Measurements from ENCODE around the gene EFR3B.

EFR3B gene

DNA sequence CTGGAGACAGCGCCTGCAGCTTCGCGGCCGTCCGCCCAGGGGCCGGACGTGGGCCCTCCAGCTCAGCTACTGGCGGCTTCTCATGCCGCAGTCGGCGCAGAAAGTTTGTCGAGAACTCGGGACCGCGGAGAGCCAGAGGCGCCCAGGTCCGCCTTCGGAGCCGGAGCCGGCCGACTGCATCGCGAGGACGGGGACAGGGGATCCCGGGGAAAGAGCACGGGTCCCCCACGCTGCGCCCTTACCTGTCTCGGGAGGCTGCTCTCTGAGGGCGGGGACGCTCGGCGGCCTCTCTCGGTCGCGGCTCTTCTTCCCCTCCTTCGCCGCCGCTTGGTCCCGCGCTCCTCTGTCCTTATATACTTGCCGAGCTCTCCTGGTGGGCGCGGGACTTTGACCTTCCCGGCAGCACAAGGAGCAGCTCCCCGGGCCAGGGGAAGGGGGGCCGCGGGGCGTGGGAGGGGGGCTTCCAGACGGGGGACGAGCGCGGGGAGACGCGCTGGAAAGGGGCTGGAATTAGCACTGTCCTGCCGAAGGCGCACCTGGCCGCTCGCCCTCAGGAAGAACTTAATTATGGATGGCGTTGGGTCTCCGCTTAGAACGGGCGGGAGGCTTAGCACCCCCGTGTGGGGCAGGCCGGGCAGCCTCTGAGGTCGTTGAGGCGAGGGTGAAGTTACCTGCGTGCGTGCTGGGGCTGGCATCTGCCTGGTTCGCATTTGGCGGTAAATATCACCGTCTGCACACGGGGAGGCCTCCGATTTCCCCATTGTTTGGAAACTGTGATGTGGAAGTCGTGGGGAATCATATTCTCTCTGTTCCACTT lies 126.6 kb downstream of the EFR3B start, which contains the start of gene POMC:
POMC (minus strand) TSS at position 325 of the 817 bp plus-strand sequence. CDS start 3,808 bp downstream, outside the sequence.
- POLR2A ChIA-PET, result no interaction called here
- Histone ChIP-seq H3K27ac (ENCODE audit: extremely low read depth, low read depth, low read length) (no peak within 1 kb of the TSS), H3K9me3 (ENCODE audit: control insufficient read depth, insufficient read depth, low read depth, low read length) (no peaks in the 10 kb centered on the region), H3K4me3 (ENCODE audit: low read depth, low read length) (peak within 1 kb of the TSS; percentile 35), H3K4me1 (ENCODE audit: control insufficient read depth, insufficient read depth, low read length) (no peaks in the 10 kb centered on the region), H3K36me3 (ENCODE audit: control insufficient read depth in 2 of 2, insufficient read depth in 1 of 2, low read length in 2 of 2) (no peaks in the 10 kb centered on the region)
- TF ChIP-seq KLF10 (tag by site-specific recombination; IDR thresholded peaks at IDR 0.05), result no peak
- no peak for TF ChIP-seq ZBTB21 (tag by site-specific recombination; IDR thresholded peaks at IDR 0.05)
- no peak for TF ChIP-seq KLF8 (tag by site-specific recombination; IDR thresholded peaks at IDR 0.05)
- no peak for TF ChIP-seq ZNF777 (tag by site-specific recombination; IDR thresholded peaks at IDR 0.05; ENCODE audit: borderline replicate concordance)
- TF ChIP-seq ZBTB17 (tag by site-specific recombination; IDR thresholded peaks at IDR 0.05), result no peak
- TF ChIP-seq ZNF223 (tag by site-specific recombination; IDR thresholded peaks at IDR 0.05), result no peak
- no peak for TF ChIP-seq ZBTB20 (tag by site-specific recombination; IDR thresholded peaks at IDR 0.05)
- no peak for TF ChIP-seq MEIS1 (CRISPR knock-in tag; IDR thresholded peaks at IDR 0.05; ENCODE audit: borderline replicate concordance)
- TF ChIP-seq ZNF155 (tag by site-specific recombination; IDR thresholded peaks at IDR 0.05), result no peak
- TF ChIP-seq HOXD13 (CRISPR knock-in tag; IDR thresholded peaks at IDR 0.05; ENCODE audit: borderline replicate concordance), result no peak
- TF ChIP-seq GFI1B (tag by site-specific recombination; IDR thresholded peaks at IDR 0.05), result no peak
- no peak for TF ChIP-seq ZNF626 (tag by site-specific recombination; IDR thresholded peaks at IDR 0.05)
- no peak for TF ChIP-seq ZNF514 (tag by site-specific recombination; IDR thresholded peaks at IDR 0.05)
- no peak for TF ChIP-seq ZNF600 (tag by site-specific recombination; IDR thresholded peaks at IDR 0.05)
- TF ChIP-seq ZNF529 (tag by site-specific recombination; IDR thresholded peaks at IDR 0.05; ENCODE audit: insufficient replicate concordance), result no peak
- no peak for TF ChIP-seq ZFP41 (tag by site-specific recombination; IDR thresholded peaks at IDR 0.05; ENCODE audit: borderline replicate concordance)
- no peak for TF ChIP-seq ZBTB8A (tag by site-specific recombination; IDR thresholded peaks at IDR 0.05)
- no peak for TF ChIP-seq ZNF341 (tag by site-specific recombination; IDR thresholded peaks at IDR 0.05; ENCODE audit: low read depth)
- CTCF ChIA-PET, result no interaction called here

- Histone ChIP-seq H3K4me1 (ENCODE audit: control insufficient read depth, insufficient read depth, low read length) (no peaks in the 10 kb centered on the region), H3K9me3 (ENCODE audit: control insufficient read depth, insufficient read depth, low read depth, low read length) (no peaks in the 10 kb centered on the region), H3K4me3 (ENCODE audit: low read depth, low read length) (no peak overlapping the region), H3K27ac (ENCODE audit: extremely low read depth, low read depth, low read length) (no peak overlapping the region), H3K36me3 (ENCODE audit: control insufficient read depth in 2 of 2, insufficient read depth in 1 of 2, low read length in 2 of 2) (no peaks in the 10 kb centered on the region)
- POLR2A ChIA-PET, result no interaction called here
- CTCF ChIA-PET, result no interaction called here
- TF ChIP-seq ZNF223 (tag by site-specific recombination; IDR thresholded peaks at IDR 0.05) (no peak), ZNF514 (tag by site-specific recombination; IDR thresholded peaks at IDR 0.05) (no peak), ZNF248 (tag by site-specific recombination; IDR thresholded peaks at IDR 0.05) (no peak), ZNF157 (tag by site-specific recombination; IDR thresholded peaks at IDR 0.05) (no peak), YY2 (tag by site-specific recombination; IDR thresholded peaks at IDR 0.05) (no peak), RBAK (tag by site-specific recombination; IDR thresholded peaks at IDR 0.05) (no peak), ZNF16 (tag by site-specific recombination; IDR thresholded peaks at IDR 0.05; ENCODE audit: low read depth) (no peak), ZNF184 (tag by site-specific recombination; IDR thresholded peaks at IDR 0.05) (no peak), ZNF146 (tag by site-specific recombination; IDR thresholded peaks at IDR 0.05) (no peak), ZNF791 (tag by site-specific recombination; IDR thresholded peaks at IDR 0.05) (no peak), HOXD13 (CRISPR knock-in tag; IDR thresholded peaks at IDR 0.05; ENCODE audit: borderline replicate concordance) (no peak), SETDB1 (IDR thresholded peaks at IDR 0.05; ENCODE audit: insufficient read length, low read length) (no peak)
- TF ChIP-seq, protein P1, sequence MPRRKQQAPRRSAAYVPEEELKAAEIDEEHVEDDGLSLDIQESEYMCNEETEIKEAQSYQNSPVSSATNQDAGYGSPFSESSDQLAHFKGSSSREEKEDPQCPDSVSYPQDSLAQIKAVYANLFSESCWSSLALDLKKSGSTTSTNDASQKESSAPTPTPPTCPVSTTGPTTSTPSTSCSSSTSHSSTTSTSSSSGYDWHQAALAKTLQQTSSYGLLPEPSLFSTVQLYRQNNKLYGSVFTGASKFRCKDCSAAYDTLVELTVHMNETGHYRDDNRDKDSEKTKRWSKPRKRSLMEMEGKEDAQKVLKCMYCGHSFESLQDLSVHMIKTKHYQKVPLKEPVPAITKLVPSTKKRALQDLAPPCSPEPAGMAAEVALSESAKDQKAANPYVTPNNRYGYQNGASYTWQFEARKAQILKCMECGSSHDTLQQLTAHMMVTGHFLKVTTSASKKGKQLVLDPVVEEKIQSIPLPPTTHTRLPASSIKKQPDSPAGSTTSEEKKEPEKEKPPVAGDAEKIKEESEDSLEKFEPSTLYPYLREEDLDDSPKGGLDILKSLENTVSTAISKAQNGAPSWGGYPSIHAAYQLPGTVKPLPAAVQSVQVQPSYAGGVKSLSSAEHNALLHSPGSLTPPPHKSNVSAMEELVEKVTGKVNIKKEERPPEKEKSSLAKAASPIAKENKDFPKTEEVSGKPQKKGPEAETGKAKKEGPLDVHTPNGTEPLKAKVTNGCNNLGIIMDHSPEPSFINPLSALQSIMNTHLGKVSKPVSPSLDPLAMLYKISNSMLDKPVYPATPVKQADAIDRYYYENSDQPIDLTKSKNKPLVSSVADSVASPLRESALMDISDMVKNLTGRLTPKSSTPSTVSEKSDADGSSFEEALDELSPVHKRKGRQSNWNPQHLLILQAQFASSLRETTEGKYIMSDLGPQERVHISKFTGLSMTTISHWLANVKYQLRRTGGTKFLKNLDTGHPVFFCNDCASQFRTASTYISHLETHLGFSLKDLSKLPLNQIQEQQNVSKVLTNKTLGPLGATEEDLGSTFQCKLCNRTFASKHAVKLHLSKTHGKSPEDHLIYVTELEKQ (tag by site-specific recombination; IDR thresholded peaks at IDR 0.05; ENCODE audit: borderline replicate concordance), result no peak
- TF ChIP-seq, protein P2, sequence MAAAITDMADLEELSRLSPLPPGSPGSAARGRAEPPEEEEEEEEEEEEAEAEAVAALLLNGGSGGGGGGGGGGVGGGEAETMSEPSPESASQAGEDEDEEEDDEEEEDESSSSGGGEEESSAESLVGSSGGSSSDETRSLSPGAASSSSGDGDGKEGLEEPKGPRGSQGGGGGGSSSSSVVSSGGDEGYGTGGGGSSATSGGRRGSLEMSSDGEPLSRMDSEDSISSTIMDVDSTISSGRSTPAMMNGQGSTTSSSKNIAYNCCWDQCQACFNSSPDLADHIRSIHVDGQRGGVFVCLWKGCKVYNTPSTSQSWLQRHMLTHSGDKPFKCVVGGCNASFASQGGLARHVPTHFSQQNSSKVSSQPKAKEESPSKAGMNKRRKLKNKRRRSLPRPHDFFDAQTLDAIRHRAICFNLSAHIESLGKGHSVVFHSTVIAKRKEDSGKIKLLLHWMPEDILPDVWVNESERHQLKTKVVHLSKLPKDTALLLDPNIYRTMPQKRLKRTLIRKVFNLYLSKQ (tag by site-specific recombination; IDR thresholded peaks at IDR 0.05; ENCODE audit: borderline replicate concordance), result no peak
These were observed 127.2 kb downstream of the EFR3B start for GRCh38 chr2:25169073-25169470.
